Endothelial cell of umbilical vein (primary cell): ENCODE results near the gene CROCC2.

Source experiments
- CTCF ChIP-seq, 2 donors: IDR thresholded peaks; 1 replicate in 1 of 2; 2 replicates in 1 of 2; pipeline ENCODE4 v1.5.1; 2011; ENCODE audit warnings: low read length in 2 of 2, mild to moderate bottlenecking in 2 of 2, moderate library complexity in 2 of 2, control low read depth in 1 of 2, inconsistent platforms in 1 of 2, low read depth in 1 of 2; ENCODE audit not compliant: insufficient read depth in 1 of 2; ENCODE audit errors: extremely low read depth in 1 of 2
- JUN ChIP-seq: IDR thresholded peaks from 2 replicates; pipeline ENCODE4 v1.6.1; 2011; ENCODE audit warnings: borderline replicate concordance, low read depth; ENCODE audit not compliant: insufficient read length, insufficient read depth
- POLR2A ChIP-seq: IDR thresholded peaks from 2 replicates; pipeline ENCODE4 v1.6.1; 2012; ENCODE audit warnings: low read depth, mild to moderate bottlenecking, control low read depth, low read length

DNA sequence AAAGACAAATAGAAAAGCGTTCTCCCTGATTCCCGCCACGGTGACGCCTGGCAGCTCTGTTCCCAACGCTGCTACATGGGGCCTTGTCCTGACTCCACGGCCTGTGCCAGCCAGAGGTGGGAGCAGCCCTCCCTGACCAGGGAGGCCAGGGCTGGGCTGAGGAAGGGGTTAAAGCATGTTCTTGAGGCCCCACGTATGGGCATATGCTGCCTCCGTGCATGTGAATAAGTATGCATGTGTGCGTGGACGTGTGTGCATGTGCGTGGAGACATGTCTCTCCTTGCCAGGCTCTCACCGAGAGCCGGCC, 90.7 kb downstream of the CROCC2 start:
- TF ChIP-seq CTCF (IDR thresholded peaks at IDR 0.05; ENCODE audit: extremely low read depth in 1 of 2, insufficient read depth in 1 of 2, low read depth in 1 of 2, low read length in 2 of 2) (no peak), POLR2A (no peak), JUN (no peak)
